Fibroblast of villous mesenchyme (primary cell): ENCODE results near the gene SH3RF3. TPM values are rescaled to one million over a fixed set of nuclear protein-coding genes. Genes with fewer than 3 reads are reported as not detected.
A peak's percentile ranks its signal among the peaks of the same experiment; 100 is the strongest.

Source experiments
- DNase-seq: peaks from one replicate; pipeline ENCODE4 v3.0.0-alpha.2; 2010; ENCODE audit warnings: low read depth
- H3K4me3 ChIP-seq: 2 replicates; pipeline ENCODE4 v1.5.1; 2011; ENCODE audit warnings: low read depth, mild to moderate bottlenecking, low read length
- CTCF ChIP-seq: IDR thresholded peaks from 2 replicates; pipeline ENCODE4 v1.5.1; 2012; ENCODE audit warnings: low read depth, mild to moderate bottlenecking, low read length; ENCODE audit not compliant: insufficient read depth
- total RNA-seq: library from RNA; depleted of rRNA; stranded (reverse); fragments of >200 nt; gene quantifications from 2 replicates; pipeline ENCODE4 v1.2.3, GENCODE V29; 2012

SH3RF3 gene
- total RNA-seq, 1 donor, result 13.4 TPM

- DNase-seq, result no peak
- TF ChIP-seq CTCF, result no peak
- no peak overlapping the region for H3K4me3 ChIP-seq
These were observed 160.7 kb downstream of the SH3RF3 start for GRCh38 chr2:109289504-109290222.

DNA sequence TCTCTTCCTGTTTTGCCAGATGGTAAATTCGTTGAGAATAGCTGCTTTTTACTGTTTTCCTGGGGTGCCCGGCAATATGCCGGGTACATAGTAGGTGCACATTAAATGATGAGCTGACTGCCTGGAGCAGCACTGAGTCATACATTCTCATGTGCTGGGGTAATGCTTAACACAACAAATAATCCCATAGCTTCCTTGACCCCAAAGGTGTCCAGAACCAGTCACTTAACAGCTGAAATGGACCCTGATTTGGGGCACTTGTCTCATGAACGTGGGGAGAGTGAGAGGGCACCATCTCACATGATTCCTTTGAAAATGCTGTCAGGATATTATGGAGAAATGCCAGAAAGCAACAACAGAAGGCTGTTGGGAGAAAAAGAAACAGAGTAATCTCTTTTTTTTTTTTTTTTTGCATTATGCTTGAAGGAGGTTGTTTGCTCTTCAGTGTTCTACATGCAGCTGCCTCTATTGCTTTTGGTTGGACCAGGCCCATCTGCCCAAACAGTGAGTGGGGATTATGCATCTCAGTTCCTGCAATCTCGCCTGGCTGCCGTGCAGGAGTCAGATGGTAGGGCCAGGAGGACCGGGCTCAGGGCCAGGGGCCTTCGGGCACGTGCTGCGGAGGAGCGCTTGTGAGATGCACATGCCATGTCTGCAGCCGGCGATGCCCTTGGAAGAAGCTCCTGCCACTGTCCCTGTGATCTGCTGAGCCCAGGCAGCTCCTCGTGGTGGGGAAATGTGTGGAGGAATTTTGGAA, 162.1 kb downstream of the SH3RF3 start:
- no peak overlapping the region for H3K4me3 ChIP-seq
- no peak for TF ChIP-seq CTCF
- DNase-seq, result peak; percentile 25

GRCh38 chr2:109292386-109292785, 163.4 kb downstream of the SH3RF3 start:
- TF ChIP-seq CTCF, result no peak
- H3K4me3 ChIP-seq, result no peak overlapping the region
- no peak for DNase-seq

GRCh38 chr2:109293663-109294062, 164.7 kb downstream of the SH3RF3 start:
- DNase-seq, result no peak

DNA sequence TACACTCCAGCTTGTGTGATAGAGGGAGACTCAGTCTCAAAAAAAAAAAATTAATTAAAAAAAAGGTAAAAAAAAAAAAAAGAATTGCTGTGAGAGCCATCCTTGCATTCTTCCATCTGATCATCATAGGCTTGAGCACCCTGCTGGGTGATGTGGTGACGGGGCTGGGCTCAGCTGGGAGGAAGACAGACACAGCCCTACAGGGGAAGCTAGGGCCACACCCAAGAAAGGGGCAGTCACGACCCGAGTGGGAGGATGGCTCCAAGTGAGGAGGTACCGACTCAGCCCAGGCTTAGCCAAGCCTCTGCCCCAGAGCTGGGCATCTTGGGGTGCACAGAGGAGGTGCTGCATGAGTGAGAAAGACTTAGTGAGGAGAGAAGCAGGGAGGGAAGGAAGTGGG, 165.5 kb downstream of the SH3RF3 start:
- no peak for DNase-seq
- no peak overlapping the region for H3K4me3 ChIP-seq
- no peak for TF ChIP-seq CTCF

More at GRCh38 chr2:109293663-109294062, 164.7 kb downstream of the SH3RF3 start:
- H3K4me3 ChIP-seq, result no peak overlapping the region
- no peak for TF ChIP-seq CTCF

- no peak for TF ChIP-seq CTCF
- no peak overlapping the region for H3K4me3 ChIP-seq
- DNase-seq, result peak; percentile 44
These were observed 166.2 kb downstream of the SH3RF3 start for GRCh38 chr2:109295070-109295780.
